ENCODE results near the gene TRAK1. TPM values are rescaled to one million over a fixed set of nuclear protein-coding genes. Genes with fewer than 3 reads are reported as not detected.
A peak's percentile ranks its signal among the peaks of the same experiment; 100 is the strongest.

Gene TRAK1
- total RNA-seq, 2 donors from 2014 or later: 17.4 to 23.8 TPM

DNA sequence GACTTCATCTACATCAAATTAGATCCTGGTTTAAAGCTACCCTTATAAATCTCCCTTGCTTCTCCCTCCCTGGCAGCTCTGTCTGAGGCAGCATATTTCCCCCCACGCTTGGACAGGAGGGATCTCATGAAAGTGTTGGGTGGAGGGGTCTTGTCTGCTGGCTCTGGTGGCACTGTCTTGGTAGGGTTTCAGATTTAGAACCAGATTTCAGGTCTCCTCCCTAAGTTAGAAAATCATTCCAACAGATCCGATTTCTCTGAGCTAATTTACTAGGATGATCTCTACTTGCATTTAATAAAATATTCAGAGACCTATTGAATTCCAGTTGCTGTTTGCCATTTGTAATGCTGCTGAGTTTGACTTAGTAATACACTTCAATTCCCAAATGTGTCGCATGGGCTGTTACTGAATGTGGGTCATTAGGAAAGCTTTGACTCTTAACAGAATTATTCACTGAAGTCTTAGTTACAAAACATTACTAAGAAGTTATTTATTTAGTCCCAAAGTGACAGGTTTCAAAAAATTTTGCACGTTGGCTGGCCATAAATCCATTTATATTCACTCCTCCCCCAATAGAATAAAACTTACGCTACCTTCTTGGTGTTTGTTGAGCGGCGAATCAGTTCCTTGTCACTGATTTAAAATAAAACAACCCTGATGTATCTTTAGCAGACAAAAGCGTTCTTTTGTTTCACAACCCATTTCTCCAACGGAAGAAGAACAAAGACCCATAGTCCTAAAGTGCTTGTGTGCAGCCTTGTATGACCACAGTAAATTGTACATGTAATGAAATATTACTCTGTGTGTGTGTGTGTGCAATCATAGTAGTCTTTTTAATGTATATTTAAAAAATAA lies 84.5 kb downstream of the TRAK1 start:
- Mint-ChIP-seq H3K4me1 (peaks cover 23% of the 10 kb centered on the region), H3K27ac (no peak overlapping the region), H3K27me3 (no peaks in the 10 kb centered on the region), H3K4me3 (no peak overlapping the region), H3K36me3 (ENCODE audit: low read depth) (peaks cover 15% of the 10 kb centered on the region), H3K9me3 (no peaks in the 10 kb centered on the region)
- ATAC-seq (replicated peaks): no peak

DNA sequence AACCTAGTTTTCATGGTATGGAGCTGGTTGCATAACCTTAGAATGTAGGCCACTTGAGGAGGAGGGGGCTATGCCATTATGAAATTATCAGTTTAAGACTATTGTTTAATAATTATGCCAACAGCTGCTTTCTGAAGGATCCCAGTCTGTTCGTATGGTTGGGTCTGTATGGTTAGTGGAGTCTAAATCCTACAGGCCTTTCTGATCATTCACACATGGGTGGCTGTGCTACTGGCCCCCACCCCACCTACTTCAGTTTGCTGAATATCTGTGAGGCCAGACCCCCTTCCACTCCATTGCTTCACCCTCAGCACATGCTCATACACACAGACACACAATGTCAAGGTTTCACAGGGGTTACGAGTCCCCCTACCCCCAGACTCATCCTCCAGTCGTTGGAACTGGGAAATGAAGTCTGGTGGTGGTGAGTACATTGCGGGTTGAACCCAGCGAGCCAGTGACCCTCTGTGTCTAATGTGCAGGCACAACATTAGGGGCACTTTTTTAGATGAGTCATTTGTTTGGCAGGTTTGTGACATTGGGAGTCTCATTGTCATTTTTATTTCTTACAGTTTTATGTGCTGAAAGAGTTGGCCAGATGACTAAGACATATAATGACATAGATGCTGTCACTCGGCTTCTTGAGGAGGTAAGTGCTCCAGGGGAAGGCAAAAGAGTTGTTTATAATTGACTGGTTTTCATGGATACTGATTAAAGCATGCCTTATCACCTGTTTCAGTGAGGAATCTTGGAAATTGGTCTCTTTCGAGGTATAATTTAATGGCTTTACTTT lies 85.3 kb downstream of the TRAK1 start:
- no peak overlapping the region for H3K4me3 Mint-ChIP-seq
- no peak for ATAC-seq (replicated peaks)
- H3K36me3 Mint-ChIP-seq (ENCODE audit: low read depth): peaks cover 15% of the 10 kb centered on the region
- no peaks in the 10 kb centered on the region for H3K9me3 Mint-ChIP-seq
- H3K27ac Mint-ChIP-seq: no peak overlapping the region
- H3K27me3 Mint-ChIP-seq: no peaks in the 10 kb centered on the region
- peaks cover 23% of the 10 kb centered on the region for H3K4me1 Mint-ChIP-seq

DNA sequence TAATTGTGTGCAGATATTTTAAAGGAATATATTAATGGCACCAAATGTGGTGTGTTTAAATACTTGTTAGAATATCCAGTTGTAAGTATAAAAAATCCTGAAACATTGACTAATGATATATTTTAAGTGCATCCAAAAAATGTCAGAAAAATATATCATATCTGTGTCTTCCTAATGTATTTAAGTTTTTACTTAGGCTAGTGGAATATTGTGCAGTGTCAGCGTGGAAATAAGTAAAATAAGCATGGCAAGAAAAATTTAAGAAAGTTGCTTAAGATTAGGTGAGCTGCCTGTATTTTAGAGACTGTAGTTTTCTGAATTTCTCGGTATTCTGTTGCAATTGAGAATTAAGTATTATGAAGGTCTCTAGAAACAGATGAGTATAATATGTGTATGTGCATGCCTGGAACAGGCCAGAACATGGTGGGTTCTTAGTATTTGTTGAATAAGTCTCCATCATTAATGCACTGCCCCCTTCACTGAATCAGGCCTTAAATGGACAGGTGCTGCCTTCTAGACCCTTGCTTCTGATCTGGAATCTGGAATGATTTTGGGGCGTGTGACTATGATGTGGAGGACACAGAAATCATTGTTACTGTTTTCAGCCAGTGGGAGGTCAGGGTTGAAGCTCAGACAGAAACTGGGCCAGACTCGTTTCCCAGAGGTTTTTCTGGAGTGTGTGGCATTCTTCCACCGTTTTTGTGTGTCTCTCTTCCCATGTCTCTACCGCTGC lies 86.1 kb downstream of the TRAK1 start:
- Mint-ChIP-seq H3K27ac (no peak overlapping the region), H3K4me3 (no peak overlapping the region), H3K36me3 (ENCODE audit: low read depth) (peaks cover 15% of the 10 kb centered on the region), H3K9me3 (no peaks in the 10 kb centered on the region), H3K4me1 (peaks cover 20% of the 10 kb centered on the region), H3K27me3 (no peaks in the 10 kb centered on the region)
- no peak for ATAC-seq (replicated peaks)

DNA sequence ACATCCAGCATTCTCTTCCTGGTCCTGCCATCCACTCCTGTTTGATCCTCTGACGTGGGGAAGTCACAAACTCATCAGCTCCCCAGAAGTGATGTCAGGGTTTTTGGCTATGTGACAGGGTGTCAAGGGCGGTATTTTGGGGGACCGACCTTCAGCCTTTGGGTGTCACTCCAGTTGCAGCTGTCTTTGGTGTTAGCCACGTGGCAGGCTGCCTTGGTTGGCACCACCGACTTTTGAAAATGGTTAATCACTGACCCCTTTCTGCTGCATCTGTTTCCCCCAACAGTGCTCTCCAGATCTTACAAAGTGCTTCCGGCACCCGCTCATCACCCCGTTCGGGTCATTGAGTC lies 86.6 kb downstream of the TRAK1 start:
- no peak overlapping the region for H3K4me3 Mint-ChIP-seq

DNA sequence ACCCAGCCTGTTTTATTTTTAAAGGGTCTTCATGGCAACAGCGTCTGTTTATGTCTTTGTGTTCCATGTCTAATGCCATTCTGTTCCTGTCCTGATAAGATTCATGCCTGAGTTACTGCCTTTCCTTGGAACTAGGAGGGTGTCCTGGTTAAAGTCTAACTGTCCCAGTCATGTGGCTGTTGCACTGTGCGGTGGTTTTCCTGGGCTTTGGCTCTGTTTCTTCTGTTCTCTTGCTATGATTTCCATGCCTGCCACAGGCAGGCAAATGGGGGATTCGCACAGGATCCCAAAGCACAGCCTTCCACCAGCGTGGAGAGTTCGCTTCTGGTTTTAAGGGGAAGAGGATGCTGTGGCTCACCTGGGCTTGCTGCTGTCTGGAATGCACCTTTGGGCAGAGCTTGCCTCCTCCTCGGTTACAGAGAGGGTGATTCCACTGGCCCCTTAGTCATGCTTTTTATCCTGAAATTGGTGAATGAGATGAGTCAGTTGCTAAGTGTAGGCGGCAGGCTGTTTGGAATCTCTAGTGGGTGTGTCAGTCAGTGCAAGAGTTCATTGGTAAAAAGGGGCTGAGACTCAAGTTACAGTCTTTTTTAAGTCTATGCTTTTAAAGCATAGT lies 88.1 kb downstream of the TRAK1 start:
- H3K27ac Mint-ChIP-seq: peak overlapping the region; percentile 73
- H3K9me3 Mint-ChIP-seq: no peaks in the 10 kb centered on the region
- H3K36me3 Mint-ChIP-seq (ENCODE audit: low read depth): peaks cover 15% of the 10 kb centered on the region
- H3K27me3 Mint-ChIP-seq: no peaks in the 10 kb centered on the region
- peak; percentile 94 for ATAC-seq (replicated peaks)
- peaks cover 7% of the 10 kb centered on the region for H3K4me1 Mint-ChIP-seq
- H3K4me3 Mint-ChIP-seq: no peak overlapping the region

More for the DNA sequence above, 86.6 kb downstream of the TRAK1 start:
- H3K27ac Mint-ChIP-seq: no peak overlapping the region
- H3K27me3 Mint-ChIP-seq: no peaks in the 10 kb centered on the region
- peaks cover 15% of the 10 kb centered on the region for H3K36me3 Mint-ChIP-seq (ENCODE audit: low read depth)
- no peak for ATAC-seq (replicated peaks)
- H3K9me3 Mint-ChIP-seq: no peaks in the 10 kb centered on the region
- peaks cover 14% of the 10 kb centered on the region for H3K4me1 Mint-ChIP-seq

DNA sequence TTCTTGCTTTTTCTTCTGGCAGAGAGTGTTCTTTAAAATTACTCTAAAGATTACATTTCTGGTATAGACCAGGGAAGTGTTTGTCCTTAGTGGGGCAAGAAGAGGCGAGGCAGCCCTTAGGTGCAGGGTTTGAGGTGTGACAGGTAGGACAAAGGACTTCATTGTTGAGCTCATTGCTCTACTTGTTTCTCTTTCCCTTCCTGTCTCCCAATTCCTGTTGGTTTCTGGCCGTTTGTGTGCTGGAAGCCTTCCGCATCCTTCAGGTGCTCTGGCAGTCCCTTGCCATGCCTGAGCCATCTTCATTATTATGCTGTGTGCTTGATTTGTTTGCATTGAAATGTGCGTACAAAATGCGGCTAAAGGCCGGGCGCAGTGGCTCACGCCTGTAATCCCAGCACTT lies 89.7 kb downstream of the TRAK1 start:
- Mint-ChIP-seq H3K4me1 (peaks cover 7% of the 10 kb centered on the region), H3K9me3 (no peaks in the 10 kb centered on the region), H3K36me3 (ENCODE audit: low read depth) (peaks cover 21% of the 10 kb centered on the region), H3K27ac (no peak overlapping the region), H3K4me3 (no peak overlapping the region), H3K27me3 (no peaks in the 10 kb centered on the region)
- ATAC-seq (replicated peaks): no peak

DNA sequence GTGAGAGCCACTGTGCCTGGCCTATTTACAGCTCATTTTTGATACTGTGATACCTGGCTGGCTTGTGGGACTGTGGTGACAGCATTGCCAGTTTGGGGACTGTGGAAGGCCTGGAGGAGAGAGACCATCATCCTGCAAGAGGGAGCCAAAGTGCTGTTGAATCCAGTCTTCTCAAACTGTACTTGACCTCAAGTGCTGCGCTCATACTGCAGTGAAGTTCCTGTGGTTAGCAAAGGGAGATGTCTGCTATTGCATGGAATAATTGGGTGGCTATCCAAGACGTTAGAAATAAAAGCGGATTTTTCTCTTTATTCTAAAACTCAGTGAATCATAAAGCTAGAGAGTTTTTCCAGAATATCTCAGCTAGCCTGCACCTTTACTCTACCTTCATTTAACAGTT lies 91.4 kb downstream of the TRAK1 start:
- Mint-ChIP-seq H3K27me3 (no peaks in the 10 kb centered on the region), H3K4me3 (no peak overlapping the region), H3K9me3 (no peaks in the 10 kb centered on the region), H3K4me1 (peaks cover 7% of the 10 kb centered on the region), H3K27ac (no peak overlapping the region), H3K36me3 (ENCODE audit: low read depth) (peaks cover 16% of the 10 kb centered on the region)
- ATAC-seq (replicated peaks): no peak

DNA sequence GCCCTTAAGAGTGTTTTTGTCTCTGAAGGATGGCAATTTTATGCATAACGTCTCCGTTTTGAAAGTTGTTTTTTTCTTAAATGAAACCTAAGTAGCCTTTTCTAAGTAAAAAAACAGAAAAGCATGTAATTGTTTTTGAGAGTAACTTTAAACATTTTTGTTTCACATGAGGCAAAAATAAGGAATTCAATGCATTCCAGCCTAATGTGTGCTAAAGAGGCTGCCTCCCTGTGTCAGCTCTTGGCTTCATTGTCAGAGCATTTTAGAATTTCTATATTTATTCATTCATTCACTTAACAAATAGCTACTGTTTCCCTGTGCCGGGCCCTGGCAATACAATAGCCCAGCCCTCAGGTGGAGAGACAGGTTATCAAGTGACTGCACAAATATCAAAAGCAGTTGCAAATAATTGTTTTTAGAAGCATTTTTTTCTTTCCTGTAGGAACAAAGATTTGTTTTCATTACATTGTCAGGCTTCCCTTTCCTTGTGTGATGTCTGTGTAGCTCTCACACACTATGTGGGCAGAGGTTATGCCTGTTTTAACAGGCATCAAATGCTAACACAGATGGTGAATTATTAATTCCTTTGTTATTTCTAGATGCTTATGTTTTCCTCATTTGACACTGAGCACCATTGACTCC lies 93.0 kb downstream of the TRAK1 start:
- no peak for ATAC-seq (replicated peaks)
- Mint-ChIP-seq H3K27me3 (no peaks in the 10 kb centered on the region), H3K4me1 (peaks cover 6% of the 10 kb centered on the region), H3K36me3 (ENCODE audit: low read depth) (peaks cover 21% of the 10 kb centered on the region), H3K27ac (peak overlapping the region; percentile 13), H3K4me3 (no peak overlapping the region), H3K9me3 (no peaks in the 10 kb centered on the region)

DNA sequence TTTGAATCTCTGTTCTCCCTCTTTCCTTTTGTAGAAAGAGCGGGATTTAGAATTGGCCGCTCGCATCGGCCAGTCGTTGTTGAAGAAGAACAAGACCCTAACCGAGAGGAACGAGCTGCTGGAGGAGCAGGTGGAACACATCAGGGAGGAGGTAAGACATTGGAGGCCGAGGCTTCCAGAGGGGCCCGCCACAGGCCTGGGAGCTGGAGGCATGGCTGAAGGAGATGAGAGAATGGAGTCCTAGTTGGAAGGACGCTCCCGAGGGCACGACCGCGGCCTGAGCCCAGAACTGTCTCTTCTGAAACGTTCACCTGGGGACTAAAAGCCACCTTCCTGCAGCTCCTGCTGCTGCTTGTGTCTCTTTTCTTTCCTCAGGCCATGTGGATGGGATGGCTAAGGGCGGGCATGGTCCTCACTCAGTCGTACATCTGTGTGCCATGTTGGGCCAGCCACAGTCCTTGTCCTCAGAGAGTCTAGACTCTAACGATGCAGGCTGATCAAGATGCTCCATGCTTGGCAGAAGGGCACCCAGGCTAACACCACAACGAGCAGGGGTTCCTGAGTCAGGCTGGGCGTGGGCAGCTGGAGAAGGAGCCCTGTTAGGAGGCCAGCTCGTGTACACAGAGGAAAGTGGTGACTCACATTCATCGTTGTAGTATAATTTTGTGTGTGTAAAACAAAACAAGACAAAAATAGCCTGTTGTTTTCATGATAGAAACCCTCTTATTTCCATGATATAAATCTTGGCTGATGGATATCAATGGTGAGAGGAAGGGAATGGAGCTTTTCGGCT lies 93.7 kb downstream of the TRAK1 start:
- no peak for ATAC-seq (replicated peaks)
- no peaks in the 10 kb centered on the region for H3K9me3 Mint-ChIP-seq
- peak overlapping the region; percentile 15 for H3K27ac Mint-ChIP-seq
- H3K36me3 Mint-ChIP-seq (ENCODE audit: low read depth): peaks cover 21% of the 10 kb centered on the region
- H3K4me3 Mint-ChIP-seq: no peak overlapping the region
- H3K4me1 Mint-ChIP-seq: no peaks in the 10 kb centered on the region
- no peaks in the 10 kb centered on the region for H3K27me3 Mint-ChIP-seq

DNA sequence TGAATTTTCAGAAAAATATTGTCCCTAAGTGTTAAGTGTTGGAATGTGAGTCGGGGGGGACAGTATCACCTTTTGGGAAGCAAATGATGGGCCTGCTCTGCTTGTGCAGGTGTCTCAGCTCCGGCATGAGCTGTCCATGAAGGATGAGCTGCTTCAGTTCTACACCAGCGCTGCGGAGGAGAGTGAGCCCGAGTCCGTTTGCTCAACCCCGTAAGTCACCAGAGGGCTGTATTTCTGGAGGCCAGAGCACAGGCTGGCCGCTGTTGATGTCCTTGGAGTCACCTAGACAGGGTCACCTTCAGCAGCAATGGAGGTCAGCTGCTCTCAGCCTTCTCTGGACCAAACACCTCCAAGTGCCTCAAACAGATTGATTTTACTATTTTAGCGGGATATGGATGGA lies 96.8 kb downstream of the TRAK1 start:
- no peaks in the 10 kb centered on the region for H3K4me1 Mint-ChIP-seq
- H3K36me3 Mint-ChIP-seq (ENCODE audit: low read depth): peaks cover 37% of the 10 kb centered on the region
- H3K27ac Mint-ChIP-seq: no peak overlapping the region
- no peak overlapping the region for H3K4me3 Mint-ChIP-seq
- no peaks in the 10 kb centered on the region for H3K9me3 Mint-ChIP-seq
- no peak for ATAC-seq (replicated peaks)
- H3K27me3 Mint-ChIP-seq: no peaks in the 10 kb centered on the region

DNA sequence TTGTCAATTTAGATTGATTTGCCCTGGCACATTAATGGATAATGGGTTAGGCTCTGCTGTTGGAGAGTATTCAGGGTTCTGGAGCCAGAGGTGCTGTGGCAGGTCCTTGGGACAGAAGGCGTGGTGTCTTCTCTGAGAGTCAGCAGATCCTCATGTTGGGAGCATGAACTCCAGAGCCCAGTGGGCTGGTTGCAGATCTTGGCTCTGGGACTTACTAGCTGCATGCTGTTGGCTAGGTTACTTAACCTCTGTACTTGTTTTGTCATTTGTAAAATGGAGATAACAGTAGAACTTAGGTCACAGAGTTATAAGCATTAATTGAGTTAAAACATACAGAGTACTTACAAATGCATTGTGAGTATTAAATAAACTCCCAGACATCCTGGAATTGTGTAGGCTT lies 97.2 kb downstream of the TRAK1 start:
- no peak for ATAC-seq (replicated peaks)
- H3K27me3 Mint-ChIP-seq: no peaks in the 10 kb centered on the region
- H3K9me3 Mint-ChIP-seq: no peaks in the 10 kb centered on the region
- no peak overlapping the region for H3K27ac Mint-ChIP-seq
- H3K4me3 Mint-ChIP-seq: no peak overlapping the region
- no peaks in the 10 kb centered on the region for H3K4me1 Mint-ChIP-seq
- peaks cover 41% of the 10 kb centered on the region for H3K36me3 Mint-ChIP-seq (ENCODE audit: low read depth)

DNA sequence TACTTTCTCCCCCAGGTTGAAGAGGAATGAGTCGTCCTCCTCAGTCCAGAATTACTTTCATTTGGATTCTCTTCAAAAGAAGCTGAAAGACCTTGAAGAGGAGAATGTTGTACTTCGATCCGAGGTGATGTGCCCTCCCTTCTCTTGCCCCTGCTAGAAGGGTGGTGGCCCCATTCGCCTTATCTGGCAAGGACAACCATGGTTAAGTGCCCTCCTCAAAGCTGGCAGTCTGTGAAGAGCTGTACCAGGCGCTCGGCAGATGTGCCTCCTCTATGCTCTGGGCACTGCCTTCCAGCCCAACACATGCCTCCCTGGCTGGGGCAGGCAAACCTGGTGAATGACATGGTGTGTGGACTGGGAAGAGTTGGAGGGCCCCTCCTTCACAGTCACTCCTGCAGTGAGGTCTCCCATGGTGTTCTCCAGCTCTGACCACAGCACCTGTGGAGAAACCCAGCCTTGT lies 97.9 kb downstream of the TRAK1 start:
- Mint-ChIP-seq H3K27me3 (no peaks in the 10 kb centered on the region), H3K4me1 (no peaks in the 10 kb centered on the region), H3K27ac (no peak overlapping the region), H3K4me3 (no peak overlapping the region), H3K9me3 (no peaks in the 10 kb centered on the region), H3K36me3 (ENCODE audit: low read depth) (peaks cover 47% of the 10 kb centered on the region)
- no peak for ATAC-seq (replicated peaks)

DNA sequence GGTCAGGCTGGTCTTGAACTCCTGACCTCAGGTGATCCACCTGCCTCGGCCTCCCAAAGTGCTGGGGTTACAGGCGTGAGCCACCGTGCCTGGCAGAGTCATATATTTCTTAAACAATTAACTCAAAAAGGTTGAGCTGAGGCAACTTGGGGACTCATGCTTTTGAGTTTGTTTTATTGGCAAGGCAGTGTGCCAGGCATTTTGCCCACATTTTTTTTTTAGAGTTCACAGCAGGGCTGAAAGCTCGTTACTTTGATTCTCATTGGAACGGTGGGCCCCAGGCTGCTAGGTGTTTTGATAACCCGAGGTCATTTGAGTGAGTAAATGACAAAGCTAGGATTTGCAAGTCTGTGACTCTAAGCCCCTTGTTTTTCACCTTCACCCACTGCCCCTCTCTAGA lies 98.6 kb downstream of the TRAK1 start:
- Mint-ChIP-seq H3K27me3 (no peaks in the 10 kb centered on the region), H3K9me3 (no peaks in the 10 kb centered on the region), H3K4me1 (no peaks in the 10 kb centered on the region), H3K27ac (no peak overlapping the region), H3K4me3 (no peak overlapping the region), H3K36me3 (ENCODE audit: low read depth) (peaks cover 50% of the 10 kb centered on the region)
- no peak for ATAC-seq (replicated peaks)
